Measurements from ENCODE around the gene IFITM5. TPM values are rescaled to one million over a fixed set of nuclear protein-coding genes. Genes with fewer than 3 reads are reported as not detected.

IFITM5 gene
- total and polyA plus RNA-seq, 9 of the 15 experiments (the other 6 are each of a cell fraction or from before 2014, with no cell fraction given) = 0.19 TPM; not detected in 8

GRCh38 chr11:270451-271318, 28.6 kb downstream of the IFITM5 start (continued):
- TF ChIP-seq ZNF518B (CRISPR knock-in tag; IDR thresholded peaks at IDR 0.05) = no peak

GRCh38 chr11:269146-269890, 30.0 kb downstream of the IFITM5 start:
- intact Hi-C loops (cut with micrococcal nuclease) (loop anchor here (5.0 kb wide), 2 partner anchors 43 to 83 kb away; partner anchors contain the start of gene IFITM1), in situ Hi-C loops (cut with MboI) (no loop called here)
- DNase-seq (ENCODE audit: extremely low read depth in 1 of 4, low spot score in 3 of 4) (peak in 2 of 4 experiments; percentile 38 to 67), FAIRE-seq (no peak), ATAC-seq (peak; percentile 52)
- no peaks in the 10 kb centered on the region for H3K27me3 ChIP-seq (ENCODE audit: control insufficient read depth in 2 of 2, insufficient read depth in 2 of 2, low read length in 2 of 2)
- CTCF ChIA-PET (ENCODE audit: low intra/inter-chr PET ratio) = interaction anchor here (0.7 kb wide), 2 partner anchors 50 to 123 kb away, joined by 3 to 4 read pairs; no protein-coding TSS in a partner anchor
- peak overlapping the region; percentile 43 for H3K4me3 ChIP-seq
- BruUV-seq (replicated peaks) = TSS peak; percentile 56
- POLR2A ChIA-PET = interaction anchor here (1.0 to 3.4 kb wide), 6 partner anchors 8 to 63 kb away, joined by 3 to 14 read pairs (median 6); partner anchors contain the start of genes BET1L, NLRP6 and RIC8A
- H3K36me3 ChIP-seq (ENCODE audit: control insufficient read depth, insufficient read depth, low read length) = no peaks in the 10 kb centered on the region
- H3K9ac ChIP-seq (ENCODE audit: insufficient read depth in 1 of 2, low read depth in 2 of 2, low read length in 2 of 2) = peak overlapping the region; percentile 18 to 84; a peak in 3 of 4 replicates
- H3K9me1 ChIP-seq (ENCODE audit: control insufficient read depth, insufficient read depth, low read length) = no peaks in the 10 kb centered on the region
- H3K4me2 ChIP-seq (ENCODE audit: insufficient read depth, low read length) = peak overlapping the region; percentile 94
- H3K27ac ChIP-seq (ENCODE audit: extremely low read depth, low read depth, low read length) = peak overlapping the region; percentile 93
- H3K4me1 ChIP-seq (replicated peaks in 1 of 2; ENCODE audit: control insufficient read depth in 2 of 2, insufficient read depth in 2 of 2, low read length in 2 of 2) = peaks cover 19 to 34% of the 10 kb centered on the region in 2 experiments; a peak in 4 of 5 replicates
- H3K9me3 ChIP-seq (replicated peaks; ENCODE audit: control insufficient read depth, insufficient read depth, low read depth, low read length) = peaks cover 8% of the 10 kb centered on the region
- H4K20me1 ChIP-seq (replicated peaks; ENCODE audit: control insufficient read depth, insufficient read depth, low read length) = no peaks in the 10 kb centered on the region
- H3K79me2 ChIP-seq (ENCODE audit: control insufficient read depth, insufficient read depth, low read length) = peaks cover 10% of the 10 kb centered on the region; the same call in 1 of the 3 replicates
- H2AFZ ChIP-seq (ENCODE audit: low read depth, low read length) = peak overlapping the region; percentile 95
- WGBS (ENCODE audit: insufficient coverage, low coverage, missing lambda C conversion rate) = 8% methylated on average over 21 of the region's 21 CpGs
- 0 out of 2 replicates have a peak, but pooled peaks have one; percentile 10 for TF ChIP-seq ETV5 (CRISPR knock-in tag; IDR thresholded peaks at IDR 0.05; ENCODE audit: low read depth)
- no peak for TF ChIP-seq SIN3A (IDR thresholded peaks at IDR 0.05; ENCODE audit: borderline replicate concordance in 2 of 2, control insufficient read depth in 1 of 2, low read depth in 2 of 2, low read length in 2 of 2)
- TF ChIP-seq HSF4 (CRISPR knock-in tag; IDR thresholded peaks at IDR 0.05; ENCODE audit: borderline replicate concordance) = no peak
- TF ChIP-seq JUND (IDR thresholded peaks at IDR 0.05; ENCODE audit: borderline replicate concordance, low read depth, low read length) = peak; percentile 75
- TF ChIP-seq JUND (tag; IDR thresholded peaks at IDR 0.05; ENCODE audit: borderline replicate concordance, low read depth, low read length) = peak; percentile 20; the same call in 2 of the 3 replicates
- TF ChIP-seq ZNF277 (CRISPR knock-in tag; IDR thresholded peaks at IDR 0.05; ENCODE audit: borderline replicate concordance) = no peak
- no peak for TF ChIP-seq GTF2A2 (tag; IDR thresholded peaks at IDR 0.05)
- TF ChIP-seq SP2 (IDR thresholded peaks at IDR 0.05; ENCODE audit: extremely low read depth, low read depth, low read length, poor library complexity, severe bottlenecking) = no peak
- peak; percentile 81 for TF ChIP-seq FOSL1 (tag; conservative IDR thresholded peaks at IDR 0.05)
- no peak for TF ChIP-seq ZNF830 (CRISPR knock-in tag; IDR thresholded peaks at IDR 0.05)
- peak; percentile 81 for TF ChIP-seq ZNF644 (tag; IDR thresholded peaks at IDR 0.05; ENCODE audit: low read depth)

All from K562 (cell line).